NCI-H146 treated with DMSO at 0.1 percent for 48 hours (cell line): ENCODE data around the gene TARBP1.

Source experiments
- DNase-seq: peaks from one replicate; lab custom pipeline; 2025; ENCODE audit not compliant: unreplicated experiment; lab: John Stamatoyannopoulos, UW

TARBP1 gene

GRCh38 chr1:234486858-234487840 lies 8.2 kb upstream of the TARBP1 start:
- DNase-seq = no peak

GRCh38 chr1:234484991-234485739 lies 6.2 kb upstream of the TARBP1 start:
- no peak for DNase-seq

GRCh38 chr1:234484218-234484617 lies 5.2 kb upstream of the TARBP1 start:
- no peak for DNase-seq

GRCh38 chr1:234481771-234482170 lies 2.8 kb upstream of the TARBP1 start:
- no peak for DNase-seq

- DNase-seq = no peak
Measured at GRCh38 chr1:234479866-234480265, 887 bp upstream of the TARBP1 start.

GRCh38 chr1:234479310-234479559 lies 256 bp upstream of the TARBP1 start:
- DNase-seq = no peak

- peak; percentile 42 for DNase-seq
Measured at GRCh38 chr1:234478152-234478480, 863 bp downstream of the TARBP1 start.

GRCh38 chr1:234477386-234478151 lies 1.4 kb downstream of the TARBP1 start:
- no peak for DNase-seq

- no peak for DNase-seq
Measured at GRCh38 chr1:234476172-234476571, 2.8 kb downstream of the TARBP1 start.

GRCh38 chr1:234475167-234475793 lies 3.7 kb downstream of the TARBP1 start:
- no peak for DNase-seq

- no peak for DNase-seq
Measured at GRCh38 chr1:234474375-234474774, 4.6 kb downstream of the TARBP1 start.

- DNase-seq = no peak
Measured at GRCh38 chr1:234473118-234473517, 5.9 kb downstream of the TARBP1 start.

- no peak for DNase-seq
Measured at GRCh38 chr1:234469376-234469775, 9.6 kb downstream of the TARBP1 start.

GRCh38 chr1:234468580-234468979 lies 10.4 kb downstream of the TARBP1 start:
- no peak for DNase-seq

- DNase-seq = no peak
Measured at GRCh38 chr1:234467821-234468220, 11.2 kb downstream of the TARBP1 start.

GRCh38 chr1:234466945-234467344 lies 12.0 kb downstream of the TARBP1 start:
- no peak for DNase-seq

GRCh38 chr1:234463749-234464148 lies 15.2 kb downstream of the TARBP1 start:
- DNase-seq = no peak

- no peak for DNase-seq
Measured at GRCh38 chr1:234460652-234461051, 18.3 kb downstream of the TARBP1 start.

- DNase-seq = no peak
Measured at GRCh38 chr1:234458352-234459017, 20.5 kb downstream of the TARBP1 start.

- no peak for DNase-seq
Measured at GRCh38 chr1:234454926-234455325, 24.1 kb downstream of the TARBP1 start.
